Lung (tissue), 12 donors: ENCODE results near the gene XXYLT1. TPM values are rescaled to one million over a fixed set of nuclear protein-coding genes. Genes with fewer than 3 reads are reported as not detected.
A peak's percentile ranks its signal among the peaks of the same experiment; 100 is the strongest.

Experiments
- ATAC-seq: fragments of 200-7000 bp; cut with Tn5 transposase; one replicate; pipeline ENCODE4 v1.9.1; 2020; ENCODE audit warnings: moderate number of reproducible peaks; ENCODE audit not compliant: insufficient read depth, low FRiP score
- DNase-seq, 3 donors: peaks; one replicate each; pipeline ENCODE4 v3.0.0-alpha.2; 2013 to 2017
- H3K27ac ChIP-seq, 2 donors: one replicate each; pipeline ENCODE4 v1.5.1; 2013; ENCODE audit warnings: mild to moderate bottlenecking in 2 of 2, moderate library complexity in 2 of 2, control low read depth in 1 of 2, inconsistent platforms in 1 of 2, low read depth in 1 of 2, low read length in 1 of 2
- H3K27me3 ChIP-seq, 3 donors: one replicate each; pipeline ENCODE4 v1.5.1; 2013; ENCODE audit warnings: low read length in 2 of 3; ENCODE audit not compliant: control insufficient read depth in 3 of 3, insufficient read depth in 3 of 3
- H3K36me3 ChIP-seq, 4 donors: one replicate each; pipeline ENCODE4 v1.5.1; 2013; ENCODE audit warnings: low read length in 4 of 4, mild to moderate bottlenecking in 1 of 4, moderate library complexity in 1 of 4; ENCODE audit not compliant: control insufficient read depth in 4 of 4, insufficient read depth in 4 of 4
- H3K4me1 ChIP-seq, 5 donors: one replicate each; pipeline ENCODE4 v1.5.1; 2013; ENCODE audit warnings: low read length in 5 of 5, mild to moderate bottlenecking in 2 of 5, moderate library complexity in 1 of 5; ENCODE audit not compliant: control insufficient read depth in 5 of 5, insufficient read depth in 5 of 5
- H3K4me3 ChIP-seq: one replicate; pipeline ENCODE4 v1.5.1; 2013; ENCODE audit warnings: mild to moderate bottlenecking, control low read depth, moderate library complexity
- H3K9ac ChIP-seq, 2 donors: one replicate each; pipeline ENCODE4 v1.5.1; 2013; ENCODE audit warnings: low read length in 2 of 2, control low read depth in 1 of 2; ENCODE audit not compliant: insufficient read depth in 1 of 2
- H3K9me3 ChIP-seq, 4 donors: one replicate each; pipeline ENCODE4 v1.5.1; 2013; ENCODE audit warnings: low read length in 3 of 4, mild to moderate bottlenecking in 1 of 4, moderate library complexity in 1 of 4; ENCODE audit not compliant: control insufficient read depth in 4 of 4, insufficient read depth in 3 of 4
- WGBS, 2 donors: extraction: QIAGEN DNeasy Blood & Tissue Kit; methylation state at CpG; one replicate each; pipeline ENCODE4 v1.1.7; 2013; 5-methylcytosine and 5-hydroxymethylcytosine counted together
- polyA plus RNA-seq, 2 donors: library from polyadenylated mRNA; stranded (reverse); fragments of 200-250 nt; gene quantifications; one replicate each; pipeline ENCODE4 v1.2.1, GENCODE V29; 2013
- total RNA-seq, 2 donors: library from RNA; depleted of rRNA in 1 of 2; stranded (reverse); fragments of >200 nt in 1 of 2; gene quantifications; one replicate each; pipeline ENCODE4 v1.2.1, GENCODE V29; 2014 to 2021
- TF ChIP-seq, protein P1 (sequence below): IDR thresholded peaks from 2 replicates; pipeline ENCODE4 v1.5.1; 2012; ENCODE audit warnings: mild to moderate bottlenecking; ENCODE audit errors: control extremely low read depth, extremely low read depth
- donor health status: control.
- donor health status: control.
- donor health status: Bipolar disorder and iron deficiency.
- donor health status: healthy.
- donor health status: DM: yes; HTN: yes; CAD: no.

The XXYLT1 gene
- total and polyA plus RNA-seq, 4 donors, result 4.7 to 15.4 (median 11.4) TPM

DNA sequence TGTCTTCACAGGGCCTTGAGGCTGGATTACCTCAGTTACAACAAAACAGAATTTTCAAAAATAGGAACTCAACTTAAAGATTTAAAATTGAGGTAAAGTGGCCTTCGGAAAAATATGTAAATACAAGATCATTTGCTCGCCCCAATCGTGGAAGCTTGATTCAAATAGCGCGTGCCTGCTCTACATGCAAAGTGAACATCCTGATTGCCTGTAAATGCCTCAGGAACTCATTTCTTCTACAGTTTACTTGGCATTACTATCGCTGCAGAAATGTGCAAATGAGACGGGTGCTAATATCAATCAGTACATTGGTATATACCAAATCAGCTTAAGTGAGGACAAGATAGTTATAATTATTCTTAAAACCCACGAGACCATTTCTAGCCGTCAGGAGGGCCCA lies 159.2 kb downstream of the XXYLT1 start:
- Histone ChIP-seq H3K9me3 (no peaks in the 10 kb centered on the region), H3K27me3 (peaks cover 0 to 8% (median 2%) of the 10 kb centered on the region in 3 donors), H3K4me3 (no peak overlapping the region), H3K27ac (no peak overlapping the region), H3K9ac (no peak overlapping the region), H3K36me3 (peaks cover 0 to 15% (median 0%) of the 10 kb centered on the region in 4 donors), H3K4me1 (peaks cover 0 to 8% (median under 1%) of the 10 kb centered on the region in 5 donors)
- ATAC-seq (no peak), DNase-seq (no peak)
- WGBS, 2 donors, result 95 to 96% methylated on average over 9 of the region's 9 CpGs
- TF ChIP-seq, protein P1, sequence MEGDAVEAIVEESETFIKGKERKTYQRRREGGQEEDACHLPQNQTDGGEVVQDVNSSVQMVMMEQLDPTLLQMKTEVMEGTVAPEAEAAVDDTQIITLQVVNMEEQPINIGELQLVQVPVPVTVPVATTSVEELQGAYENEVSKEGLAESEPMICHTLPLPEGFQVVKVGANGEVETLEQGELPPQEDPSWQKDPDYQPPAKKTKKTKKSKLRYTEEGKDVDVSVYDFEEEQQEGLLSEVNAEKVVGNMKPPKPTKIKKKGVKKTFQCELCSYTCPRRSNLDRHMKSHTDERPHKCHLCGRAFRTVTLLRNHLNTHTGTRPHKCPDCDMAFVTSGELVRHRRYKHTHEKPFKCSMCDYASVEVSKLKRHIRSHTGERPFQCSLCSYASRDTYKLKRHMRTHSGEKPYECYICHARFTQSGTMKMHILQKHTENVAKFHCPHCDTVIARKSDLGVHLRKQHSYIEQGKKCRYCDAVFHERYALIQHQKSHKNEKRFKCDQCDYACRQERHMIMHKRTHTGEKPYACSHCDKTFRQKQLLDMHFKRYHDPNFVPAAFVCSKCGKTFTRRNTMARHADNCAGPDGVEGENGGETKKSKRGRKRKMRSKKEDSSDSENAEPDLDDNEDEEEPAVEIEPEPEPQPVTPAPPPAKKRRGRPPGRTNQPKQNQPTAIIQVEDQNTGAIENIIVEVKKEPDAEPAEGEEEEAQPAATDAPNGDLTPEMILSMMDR, result no peak

DNA sequence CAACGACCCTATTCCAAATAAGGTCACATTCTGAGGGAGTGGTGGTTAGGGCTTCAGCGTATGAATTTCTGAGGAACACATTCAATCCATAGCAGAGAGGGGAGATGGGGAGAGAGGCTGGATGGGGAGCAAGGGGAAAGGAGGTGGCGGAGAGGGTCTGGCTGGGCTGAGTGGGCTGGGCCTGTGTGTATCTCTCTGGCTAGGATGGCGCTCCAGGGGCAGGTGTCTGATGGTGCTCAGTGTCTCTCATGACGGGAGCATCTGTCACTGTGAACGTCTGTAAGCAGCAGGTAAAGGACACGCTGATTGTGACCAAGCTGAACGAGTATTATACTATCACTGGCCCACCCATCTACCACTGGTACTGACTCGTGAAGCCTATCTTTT lies 159.6 kb downstream of the XXYLT1 start:
- H3K4me3 ChIP-seq, result no peak overlapping the region
- peaks cover 0 to 5% (median 2%) of the 10 kb centered on the region in 3 donors for H3K27me3 ChIP-seq
- H3K9me3 ChIP-seq, result no peaks in the 10 kb centered on the region
- peaks cover 0 to 15% (median 0%) of the 10 kb centered on the region in 4 donors for H3K36me3 ChIP-seq
- TF ChIP-seq, protein P1, result no peak
- DNase-seq (no peak), ATAC-seq (no peak)
- WGBS, 2 donors, result 77 to 80% methylated on average over 9 of the region's 9 CpGs
- no peak overlapping the region for H3K27ac ChIP-seq
- no peak overlapping the region for H3K9ac ChIP-seq
- H3K4me1 ChIP-seq, result peaks cover 0 to 8% (median 3%) of the 10 kb centered on the region in 5 donors

DNA sequence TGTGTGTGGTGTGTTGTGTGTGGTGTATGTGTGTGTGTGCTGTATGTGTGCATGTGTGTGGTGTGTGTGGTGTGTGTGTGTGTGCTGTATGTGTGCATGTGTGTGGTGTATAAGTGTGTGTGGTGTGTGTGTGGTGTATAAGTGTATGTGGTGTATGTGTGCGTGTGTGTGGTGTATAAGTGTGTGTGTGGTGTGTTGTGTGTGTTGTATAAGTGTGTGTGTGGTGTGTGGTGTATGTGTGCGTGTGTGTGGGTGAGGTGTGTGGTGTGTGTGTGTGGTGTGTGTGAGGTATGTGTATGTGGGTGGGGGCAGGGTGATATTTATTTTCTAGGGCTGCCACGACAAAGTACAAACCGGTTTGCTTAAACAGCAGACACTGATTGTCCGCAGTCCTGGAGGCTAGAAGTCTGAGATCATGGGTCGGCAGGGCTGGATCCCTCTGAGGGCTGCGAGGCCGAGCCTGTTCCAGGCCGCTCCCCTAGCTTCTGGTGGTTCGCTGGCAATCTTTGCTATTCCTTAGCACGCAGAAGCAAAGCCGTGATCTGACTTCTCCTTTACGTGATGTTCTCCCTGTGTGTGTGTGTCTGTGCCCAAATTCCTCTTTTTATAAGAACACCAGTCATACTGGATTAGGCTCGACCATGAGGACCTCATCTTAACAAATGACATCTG lies 160.2 kb downstream of the XXYLT1 start:
- TF ChIP-seq, protein P1, result no peak

More for the DNA sequence above, 160.2 kb downstream of the XXYLT1 start:
- Histone ChIP-seq H3K4me3 (no peak overlapping the region), H3K9me3 (no peaks in the 10 kb centered on the region), H3K36me3 (peaks cover 0 to 15% (median 0%) of the 10 kb centered on the region in 4 donors), H3K9ac (no peak overlapping the region), H3K27me3 (peaks cover 0 to 4% (median 2%) of the 10 kb centered on the region in 3 donors), H3K27ac (no peak overlapping the region), H3K4me1 (peaks cover 0 to 8% (median 3%) of the 10 kb centered on the region in 5 donors)
- DNase-seq (peak in 2 of 3 donors; percentile 15 to 29), ATAC-seq (no peak)
- WGBS, 2 donors, result 44 to 70% methylated on average over 14 of the region's 14 CpGs
